GM21381 (cell line): ENCODE results near the gene TBX20.
"Not testable (repeated sequence)": the region's sequence is repeated elsewhere in the genome, so short reads cannot be mapped to it uniquely, and the experiment has no call there.

Experiments
- ATAC-seq: cut with Tn5 transposase; IDR thresholded peaks from one replicate; pipeline ENCODE4 v1.9.1; 2021; ENCODE audit warnings: mild to moderate bottlenecking, moderate library complexity; ENCODE audit not compliant: unreplicated experiment

Gene TBX20

GRCh38 chr7:35167158-35167557, 86.7 kb downstream of the TBX20 start:
- ATAC-seq: not testable (repeated sequence)

DNA sequence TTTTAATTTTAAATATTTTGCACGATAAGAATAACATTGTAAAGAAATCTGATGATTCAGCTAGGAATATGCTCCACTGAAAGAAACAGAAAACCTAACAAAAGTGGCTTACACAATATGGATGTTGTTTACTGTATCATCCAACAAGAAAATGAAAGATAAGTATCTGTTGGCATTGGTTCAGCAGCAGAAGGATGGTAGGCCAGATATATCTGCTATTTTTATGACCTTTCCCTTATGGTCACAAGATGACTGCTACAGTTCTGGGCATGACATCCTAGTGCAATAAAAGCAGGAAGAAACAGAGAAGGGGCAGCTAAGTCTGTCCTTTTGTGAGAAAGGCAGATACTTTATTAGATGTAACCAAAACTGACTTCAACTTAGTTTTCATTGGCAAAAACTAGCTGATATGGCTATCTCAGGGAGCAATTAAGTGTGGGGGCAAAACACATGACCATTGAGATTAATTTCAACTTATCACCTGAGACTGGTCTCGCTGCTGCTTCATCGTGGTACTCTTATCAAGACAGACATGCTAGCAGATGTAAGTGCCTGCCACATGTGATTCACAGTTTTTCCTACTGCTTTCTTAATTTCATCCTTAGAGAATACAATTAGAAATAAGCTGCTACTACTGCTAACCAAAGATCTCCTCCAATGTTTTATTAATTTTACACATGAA, 92.7 kb downstream of the TBX20 start:
- not testable (repeated sequence) for ATAC-seq
